GM12891 (cell line): Measurements from ENCODE around the gene TGM4.

Experiments
- POLR2A ChIP-seq: IDR thresholded peaks from 2 replicates; pipeline ENCODE4 v1.6.1; 2011; ENCODE audit warnings: low read depth, low read length, control low read depth
- POLR2AphosphoS5 ChIP-seq: IDR thresholded peaks from 2 replicates; pipeline ENCODE4 v1.6.1; 2011; ENCODE audit warnings: low read depth, low read length, control low read depth

DNA sequence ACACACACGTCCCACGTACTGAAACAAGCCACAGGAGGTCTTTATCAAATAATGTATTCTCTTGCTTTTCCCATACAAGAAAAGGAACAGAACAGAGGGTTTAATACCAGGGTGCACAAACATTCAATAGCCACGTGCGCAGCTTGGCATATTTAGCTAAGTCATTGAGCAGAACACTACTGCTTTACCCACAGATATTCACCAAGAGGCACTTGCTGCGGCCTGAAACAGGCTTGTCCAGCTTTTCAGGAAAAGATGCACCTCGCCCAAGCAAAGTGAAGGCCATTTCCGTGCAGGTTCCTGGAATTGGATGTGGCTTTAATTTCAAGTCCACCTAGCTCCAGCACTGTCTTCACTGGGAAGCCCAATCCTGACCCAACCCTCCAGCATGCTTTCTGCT, 84.0 kb downstream of the TGM4 start:
- TF ChIP-seq POLR2A (no peak), POLR2AphosphoS5 (no peak)
